Heart left ventricle (tissue), 13 donors: ENCODE measurements around the gene TAF10.

Experiments
- POLR2A ChIP-seq, 2 donors: fragments of 450-650 bp; IDR thresholded peaks; one replicate each; pipeline ENCODE4 v1.6.1; 2017; ENCODE audit warnings: antibody characterized with exemption in 2 of 2, mild to moderate bottlenecking in 2 of 2, moderate library complexity in 2 of 2
- TF ChIP-seq, protein P1 (sequence below), 12 donors: fragments of 200-600 bp; sonication (generic) in 4 of 12; IDR thresholded peaks; one replicate each; pipeline versions ENCODE4 v1.5.0 to v1.8.0; 2018 to 2022; ENCODE audit warnings: antibody characterized with exemption in 12 of 12, mild to moderate bottlenecking in 5 of 12
- donor health status: ischemic (EF 13 %, LVEDD 7.1; RV severe dilation, severe dysfunction).
- donor health status: DM: no; HTN: yes; CAD: no.
- donor health status: DM: no; HTN: no; CAD: no.
- donor health status: ischemic (EF 25% LVEDD 6.9; RV normal size, moderate dysfunction).
- donor health status: ischemic (EF 25% LVEDD 5.7; RV mildly dilated, moderate dysfunction).
- donor health status: ischemic (EF 35%, LVEDD 5.7; RV mildly dilated, moderate dysfunction).
- donor health status: nonischemic (EF 11% LVEDD 7.7; RV severe dilation, severe dysfunction).
- donor health status: DM: yes; HTN: yes; CAD: no.
- donor health status: PGD.
- donor health status: ischemic (EF 29% LVEDD 5.4; RV normal size, mild dysfunction).
- donor health status: nonischemic (EF 23%, LVEDD 6.1; RV moderate dilation, normal function).

DNA sequence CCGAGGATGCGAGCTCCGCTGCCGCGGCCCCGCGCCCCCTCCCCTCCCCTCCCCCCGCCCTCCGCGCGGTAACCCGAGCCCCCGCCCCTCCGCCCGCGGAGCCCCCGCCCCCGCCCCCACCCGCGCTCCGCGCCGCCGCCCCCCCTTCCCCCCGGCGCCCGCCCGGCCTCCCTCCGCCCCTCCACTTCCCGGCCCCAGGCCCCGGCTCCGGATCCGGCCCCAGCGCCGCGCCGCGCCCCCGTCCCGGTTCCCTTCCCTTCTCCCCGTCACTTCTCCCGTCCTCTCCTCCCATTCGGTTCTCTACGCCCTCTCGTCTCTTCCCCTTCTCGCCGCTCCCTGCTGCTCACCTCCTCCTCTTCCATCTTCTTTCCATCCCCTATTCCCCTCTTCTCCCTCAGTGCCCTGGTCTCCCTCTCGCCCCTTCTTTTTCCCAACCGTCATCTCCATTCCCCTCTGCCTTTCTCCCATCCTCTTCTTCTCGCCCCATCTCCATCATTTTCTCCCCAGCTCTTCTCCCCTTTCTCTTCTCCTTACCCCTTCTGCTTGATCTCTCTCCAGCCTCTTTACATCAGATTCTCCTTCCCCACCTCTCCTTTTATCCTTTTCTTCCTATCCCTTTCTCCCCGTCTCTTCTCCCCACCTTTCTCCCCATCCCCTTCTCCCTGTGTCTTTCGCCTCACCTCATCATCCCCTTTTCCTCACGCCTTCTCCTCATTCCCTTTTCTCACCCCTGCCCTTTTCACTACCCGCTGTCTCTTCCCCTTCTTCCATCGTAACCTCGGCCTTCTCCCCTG is 44.0 kb upstream of the TAF10 start, which contains the start of gene DCHS1:
- TF ChIP-seq, protein P1, sequence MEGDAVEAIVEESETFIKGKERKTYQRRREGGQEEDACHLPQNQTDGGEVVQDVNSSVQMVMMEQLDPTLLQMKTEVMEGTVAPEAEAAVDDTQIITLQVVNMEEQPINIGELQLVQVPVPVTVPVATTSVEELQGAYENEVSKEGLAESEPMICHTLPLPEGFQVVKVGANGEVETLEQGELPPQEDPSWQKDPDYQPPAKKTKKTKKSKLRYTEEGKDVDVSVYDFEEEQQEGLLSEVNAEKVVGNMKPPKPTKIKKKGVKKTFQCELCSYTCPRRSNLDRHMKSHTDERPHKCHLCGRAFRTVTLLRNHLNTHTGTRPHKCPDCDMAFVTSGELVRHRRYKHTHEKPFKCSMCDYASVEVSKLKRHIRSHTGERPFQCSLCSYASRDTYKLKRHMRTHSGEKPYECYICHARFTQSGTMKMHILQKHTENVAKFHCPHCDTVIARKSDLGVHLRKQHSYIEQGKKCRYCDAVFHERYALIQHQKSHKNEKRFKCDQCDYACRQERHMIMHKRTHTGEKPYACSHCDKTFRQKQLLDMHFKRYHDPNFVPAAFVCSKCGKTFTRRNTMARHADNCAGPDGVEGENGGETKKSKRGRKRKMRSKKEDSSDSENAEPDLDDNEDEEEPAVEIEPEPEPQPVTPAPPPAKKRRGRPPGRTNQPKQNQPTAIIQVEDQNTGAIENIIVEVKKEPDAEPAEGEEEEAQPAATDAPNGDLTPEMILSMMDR (IDR thresholded peaks at IDR 0.05), result no peak
- TF ChIP-seq POLR2A (IDR thresholded peaks at IDR 0.05), result no peak
